Measurements from ENCODE around the gene PXK. TPM values are rescaled to one million over a fixed set of nuclear protein-coding genes. Genes with fewer than 3 reads are reported as not detected.

Gene PXK
- total RNA-seq, 2 experiments from 2014 or later: 68.7 to 125 TPM

DNA sequence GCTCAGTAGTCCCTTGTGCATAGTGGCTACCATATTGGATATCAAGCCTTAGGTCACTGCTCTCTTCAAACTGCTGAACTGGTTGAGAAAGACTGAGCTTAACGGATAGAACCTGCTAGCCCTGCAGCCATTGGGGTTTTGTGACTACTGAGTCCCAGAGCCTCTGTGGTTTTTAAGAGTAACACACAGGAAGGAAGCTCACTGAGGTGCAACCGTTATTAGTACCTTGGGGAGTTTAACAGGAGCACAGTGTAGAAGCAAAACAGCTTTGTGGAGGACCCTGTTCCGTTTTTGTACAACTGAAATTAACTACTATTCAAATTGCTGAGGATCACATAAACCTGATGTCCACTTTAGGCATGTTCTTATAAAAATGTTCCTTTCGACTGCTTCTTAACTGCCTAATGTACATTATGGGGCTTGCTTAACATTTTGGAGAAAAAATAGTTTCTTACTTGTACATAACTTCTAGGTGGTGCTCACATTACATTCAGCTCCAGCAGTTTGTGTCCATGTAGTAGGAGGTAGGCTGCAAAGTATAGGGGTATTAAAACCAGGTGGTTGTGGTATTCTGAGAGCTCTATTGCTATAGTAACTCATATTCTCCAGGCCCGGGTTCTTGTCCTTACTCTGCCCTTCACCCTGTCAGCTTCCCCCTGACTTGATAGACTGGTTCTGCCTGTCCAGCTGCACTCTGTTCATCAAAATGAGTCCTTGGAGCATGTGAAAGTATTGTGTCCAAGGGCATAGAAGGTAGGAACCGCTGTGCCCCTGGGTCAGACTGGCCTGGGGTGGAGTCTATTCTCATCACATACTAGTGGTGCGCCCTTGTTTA lies 17.3 kb downstream of the PXK start:
- H3K4me3 ChIP-seq (ENCODE audit: low read depth, low read length, poor library complexity, severe bottlenecking): peak overlapping the region; percentile 62
- peaks cover 58% of the 10 kb centered on the region for H3K36me3 ChIP-seq (ENCODE audit: insufficient read depth, low read length)
- H3K9me2 ChIP-seq (ENCODE audit: insufficient read depth, low read length): no peaks in the 10 kb centered on the region
- peak; percentile 98 for DNase-seq (ENCODE audit: low spot score)
- peaks cover 98% of the 10 kb centered on the region for H3K4me1 ChIP-seq (ENCODE audit: insufficient read depth, low read length, poor library complexity, severe bottlenecking)
- BruUV-seq (replicated peaks): no TSS peak
- H3K4me2 ChIP-seq (ENCODE audit: low read length): peak overlapping the region; percentile 85
- no peak overlapping the region for H2AFZ ChIP-seq (ENCODE audit: low read length)
- no peaks in the 10 kb centered on the region for H4K20me1 ChIP-seq (ENCODE audit: insufficient read depth, low read length)
- peaks cover 85% of the 10 kb centered on the region for H3K79me2 ChIP-seq (ENCODE audit: insufficient read depth, low read depth, low read length)
- intact Hi-C loops (cut with micrococcal nuclease; ENCODE audit: unreplicated experiment): loop anchor here (1.0 kb wide), 1 partner anchor 15 kb away; no protein-coding TSS in a partner anchor
- H3K27ac ChIP-seq (ENCODE audit: low read depth, low read length, poor library complexity, severe bottlenecking): peak overlapping the region; percentile 99
- TF ChIP-seq, protein P1, sequence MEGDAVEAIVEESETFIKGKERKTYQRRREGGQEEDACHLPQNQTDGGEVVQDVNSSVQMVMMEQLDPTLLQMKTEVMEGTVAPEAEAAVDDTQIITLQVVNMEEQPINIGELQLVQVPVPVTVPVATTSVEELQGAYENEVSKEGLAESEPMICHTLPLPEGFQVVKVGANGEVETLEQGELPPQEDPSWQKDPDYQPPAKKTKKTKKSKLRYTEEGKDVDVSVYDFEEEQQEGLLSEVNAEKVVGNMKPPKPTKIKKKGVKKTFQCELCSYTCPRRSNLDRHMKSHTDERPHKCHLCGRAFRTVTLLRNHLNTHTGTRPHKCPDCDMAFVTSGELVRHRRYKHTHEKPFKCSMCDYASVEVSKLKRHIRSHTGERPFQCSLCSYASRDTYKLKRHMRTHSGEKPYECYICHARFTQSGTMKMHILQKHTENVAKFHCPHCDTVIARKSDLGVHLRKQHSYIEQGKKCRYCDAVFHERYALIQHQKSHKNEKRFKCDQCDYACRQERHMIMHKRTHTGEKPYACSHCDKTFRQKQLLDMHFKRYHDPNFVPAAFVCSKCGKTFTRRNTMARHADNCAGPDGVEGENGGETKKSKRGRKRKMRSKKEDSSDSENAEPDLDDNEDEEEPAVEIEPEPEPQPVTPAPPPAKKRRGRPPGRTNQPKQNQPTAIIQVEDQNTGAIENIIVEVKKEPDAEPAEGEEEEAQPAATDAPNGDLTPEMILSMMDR (conservative IDR thresholded peaks at IDR 0.05; ENCODE audit: low read length): no peak
- TF ChIP-seq EZH2phosphoT487 (IDR thresholded peaks at IDR 0.05; ENCODE audit: borderline replicate concordance, low read depth, low read length): no peak
- CTCF ChIA-PET (ENCODE audit: unreplicated experiment): interaction anchor here (0.5 to 2.3 kb wide), 7 partner anchors 13 to 1439 kb away, joined by 3 to 22 read pairs (median 4); partner anchors contain the start of genes HTD2, PXK and RPP14
- H3K9me3 ChIP-seq (ENCODE audit: low read length): no peaks in the 10 kb centered on the region
- POLR2A ChIA-PET: interaction anchor here (0.6 to 13.7 kb wide), 18 partner anchors 9 to 191 kb away, joined by 3 to 711 read pairs (median 4); partner anchors contain the start of genes HTD2 and PXK

DNA sequence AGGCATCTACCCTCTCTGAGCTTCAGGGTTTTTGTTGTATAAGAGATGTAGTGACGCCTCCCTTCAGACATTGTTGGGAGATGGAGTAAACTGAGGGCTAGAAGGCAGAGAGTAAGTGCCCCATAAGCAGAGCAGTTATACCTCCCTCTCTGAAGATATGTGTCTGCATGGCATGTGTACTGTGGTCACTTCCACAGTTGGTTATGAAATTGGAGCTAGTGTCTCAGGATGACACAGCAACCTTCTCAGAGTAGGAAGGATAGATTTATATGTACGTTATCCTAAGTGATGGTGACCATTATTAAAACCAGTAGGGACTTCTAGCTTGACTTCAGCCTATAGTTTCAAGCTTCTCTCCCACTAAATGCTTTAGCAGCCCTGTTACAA lies 17.9 kb downstream of the PXK start:
- TF ChIP-seq EZH2phosphoT487 (IDR thresholded peaks at IDR 0.05; ENCODE audit: borderline replicate concordance, low read depth, low read length): no peak
- TF ChIP-seq, protein P1 (conservative IDR thresholded peaks at IDR 0.05; ENCODE audit: low read length): no peak
- no peaks in the 10 kb centered on the region for H3K9me3 ChIP-seq (ENCODE audit: low read length)
- DNase-seq (ENCODE audit: low spot score): no peak
- H3K79me2 ChIP-seq (ENCODE audit: insufficient read depth, low read depth, low read length): peaks cover 85% of the 10 kb centered on the region
- POLR2A ChIA-PET: interaction anchor here (0.6 to 13.7 kb wide), 9 partner anchors 9 to 63 kb away, joined by 3 to 711 read pairs (median 11); partner anchors contain the start of genes HTD2 and PXK
- H3K9me2 ChIP-seq (ENCODE audit: insufficient read depth, low read length): no peaks in the 10 kb centered on the region
- TSS peak; percentile 40 for BruUV-seq (replicated peaks)
- intact Hi-C loops (cut with micrococcal nuclease; ENCODE audit: unreplicated experiment): loop anchor here (1.0 kb wide), 1 partner anchor 15 kb away; no protein-coding TSS in a partner anchor
- H3K4me2 ChIP-seq (ENCODE audit: low read length): peak overlapping the region; percentile 85
- H3K36me3 ChIP-seq (ENCODE audit: insufficient read depth, low read length): peaks cover 55% of the 10 kb centered on the region
- CTCF ChIA-PET (ENCODE audit: unreplicated experiment): interaction anchor here (0.9 to 2.3 kb wide), 4 partner anchors 13 to 44 kb away, joined by 3 to 22 read pairs (median 9); partner anchors contain the start of genes HTD2, PXK and RPP14
- H3K4me1 ChIP-seq (ENCODE audit: insufficient read depth, low read length, poor library complexity, severe bottlenecking): peaks cover 98% of the 10 kb centered on the region
- H3K27ac ChIP-seq (ENCODE audit: low read depth, low read length, poor library complexity, severe bottlenecking): peak overlapping the region; percentile 99
- peak overlapping the region; percentile 62 for H3K4me3 ChIP-seq (ENCODE audit: low read depth, low read length, poor library complexity, severe bottlenecking)
- H2AFZ ChIP-seq (ENCODE audit: low read length): no peak overlapping the region
- no peaks in the 10 kb centered on the region for H4K20me1 ChIP-seq (ENCODE audit: insufficient read depth, low read length)

All from OCI-LY7 (cell line).